Ishikawa (cell line): Measurements from ENCODE around the gene SLC1A2.

ENCODE experiments used
- CEBPB ChIP-seq: IDR thresholded peaks from 2 replicates; pipeline ENCODE4 v1.6.1; 2012
- EP300 ChIP-seq: IDR thresholded peaks from 2 replicates; pipeline ENCODE4 v1.6.1; 2012; ENCODE audit warnings: borderline replicate concordance
- FOXM1 ChIP-seq: IDR thresholded peaks from 2 replicates; pipeline ENCODE4 v1.6.1; 2012; ENCODE audit warnings: low read depth, borderline replicate concordance
- RAD21 ChIP-seq: IDR thresholded peaks from 2 replicates; pipeline ENCODE4 v1.6.1; 2012; ENCODE audit warnings: low read depth
- REST ChIP-seq: IDR thresholded peaks from 2 replicates; pipeline ENCODE4 v1.6.1; 2012; ENCODE audit warnings: low read depth, mild to moderate bottlenecking
- TEAD4 ChIP-seq: IDR thresholded peaks from 2 replicates; pipeline ENCODE4 v1.6.1; 2012
- YY1 ChIP-seq: IDR thresholded peaks from 2 replicates; pipeline ENCODE4 v1.6.1; 2012; ENCODE audit warnings: low read depth
- TF ChIP-seq, protein P1 (sequence below): IDR thresholded peaks from 2 replicates; pipeline ENCODE4 v1.6.1; 2012
- TF ChIP-seq, protein P2 (sequence below): IDR thresholded peaks from 2 replicates; pipeline ENCODE4 v1.6.1; 2012

DNA sequence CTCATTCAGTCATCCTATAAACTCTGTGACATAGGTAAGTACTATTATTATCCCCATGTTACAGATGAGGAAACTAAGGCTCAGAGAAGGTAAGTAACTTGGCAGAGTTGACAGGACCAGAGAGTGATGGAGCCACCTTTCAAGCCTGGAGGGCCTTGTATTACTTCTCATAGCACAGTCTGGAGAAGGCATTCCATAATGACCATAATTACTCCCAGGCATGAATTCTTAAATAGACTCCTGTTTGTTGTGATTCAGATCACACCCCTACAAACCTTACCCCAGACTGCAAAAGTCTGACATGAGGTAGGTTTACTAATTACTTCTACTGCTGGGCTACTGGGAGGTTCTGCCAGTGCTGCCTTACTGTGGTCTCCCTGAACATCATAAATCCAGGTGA, 203.4 kb downstream of the SLC1A2 start:
- TF ChIP-seq REST (no peak), RAD21 (no peak), CEBPB (no peak), FOXM1 (no peak), YY1 (no peak), TEAD4 (no peak), EP300 (no peak)
- TF ChIP-seq, protein P1, sequence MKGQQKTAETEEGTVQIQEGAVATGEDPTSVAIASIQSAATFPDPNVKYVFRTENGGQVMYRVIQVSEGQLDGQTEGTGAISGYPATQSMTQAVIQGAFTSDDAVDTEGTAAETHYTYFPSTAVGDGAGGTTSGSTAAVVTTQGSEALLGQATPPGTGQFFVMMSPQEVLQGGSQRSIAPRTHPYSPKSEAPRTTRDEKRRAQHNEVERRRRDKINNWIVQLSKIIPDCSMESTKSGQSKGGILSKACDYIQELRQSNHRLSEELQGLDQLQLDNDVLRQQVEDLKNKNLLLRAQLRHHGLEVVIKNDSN, result no peak
- TF ChIP-seq, protein P2, sequence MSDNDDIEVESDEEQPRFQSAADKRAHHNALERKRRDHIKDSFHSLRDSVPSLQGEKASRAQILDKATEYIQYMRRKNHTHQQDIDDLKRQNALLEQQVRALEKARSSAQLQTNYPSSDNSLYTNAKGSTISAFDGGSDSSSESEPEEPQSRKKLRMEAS, result no peak
